Measurements from ENCODE around the gene ASTN2.

The ASTN2 gene

DNA sequence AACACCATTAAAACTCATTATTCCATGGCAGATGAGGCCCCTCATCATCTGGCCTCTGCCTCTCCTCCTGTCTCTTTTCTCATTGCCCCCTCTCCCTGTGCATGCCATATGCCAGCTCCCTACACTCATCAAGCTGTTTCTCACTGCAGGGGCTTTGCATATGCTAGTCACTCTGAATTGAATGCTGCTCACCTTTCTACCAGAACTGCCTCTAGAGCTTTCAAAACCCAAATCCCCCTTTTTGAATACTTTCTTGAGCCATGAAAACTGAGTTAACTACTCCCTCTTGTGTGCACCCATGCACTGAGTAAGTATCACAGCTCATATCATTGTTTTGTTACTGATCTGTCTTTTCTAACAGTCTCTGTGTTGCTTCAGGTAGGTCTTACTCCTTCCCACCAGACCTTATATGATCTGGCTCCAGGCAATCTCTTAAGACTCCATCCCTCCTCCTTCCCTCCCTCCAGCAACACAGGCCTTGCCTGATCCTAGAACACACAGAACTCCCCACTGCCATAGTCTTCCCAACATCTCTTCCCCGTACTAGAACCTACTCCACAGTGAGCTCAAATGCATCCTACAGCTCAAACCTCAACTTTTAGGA is 60.5 kb downstream of the ASTN2 start:
- H3K4me3 ChIP-seq (ENCODE audit: low read depth, low read length): no peak overlapping the region
- TF ChIP-seq, protein P1, sequence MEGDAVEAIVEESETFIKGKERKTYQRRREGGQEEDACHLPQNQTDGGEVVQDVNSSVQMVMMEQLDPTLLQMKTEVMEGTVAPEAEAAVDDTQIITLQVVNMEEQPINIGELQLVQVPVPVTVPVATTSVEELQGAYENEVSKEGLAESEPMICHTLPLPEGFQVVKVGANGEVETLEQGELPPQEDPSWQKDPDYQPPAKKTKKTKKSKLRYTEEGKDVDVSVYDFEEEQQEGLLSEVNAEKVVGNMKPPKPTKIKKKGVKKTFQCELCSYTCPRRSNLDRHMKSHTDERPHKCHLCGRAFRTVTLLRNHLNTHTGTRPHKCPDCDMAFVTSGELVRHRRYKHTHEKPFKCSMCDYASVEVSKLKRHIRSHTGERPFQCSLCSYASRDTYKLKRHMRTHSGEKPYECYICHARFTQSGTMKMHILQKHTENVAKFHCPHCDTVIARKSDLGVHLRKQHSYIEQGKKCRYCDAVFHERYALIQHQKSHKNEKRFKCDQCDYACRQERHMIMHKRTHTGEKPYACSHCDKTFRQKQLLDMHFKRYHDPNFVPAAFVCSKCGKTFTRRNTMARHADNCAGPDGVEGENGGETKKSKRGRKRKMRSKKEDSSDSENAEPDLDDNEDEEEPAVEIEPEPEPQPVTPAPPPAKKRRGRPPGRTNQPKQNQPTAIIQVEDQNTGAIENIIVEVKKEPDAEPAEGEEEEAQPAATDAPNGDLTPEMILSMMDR (IDR thresholded peaks at IDR 0.05; ENCODE audit: low read depth, low read length): no peak

- TF ChIP-seq, protein P1 (IDR thresholded peaks at IDR 0.05; ENCODE audit: low read depth, low read length): no peak
- no peak overlapping the region for H3K4me3 ChIP-seq (ENCODE audit: low read depth, low read length)
These were observed 69.8 kb downstream of the ASTN2 start for GRCh38 chr9:117344892-117345660.

GRCh38 chr9:117343427-117343826 is 71.4 kb downstream of the ASTN2 start:
- TF ChIP-seq, protein P1 (IDR thresholded peaks at IDR 0.05; ENCODE audit: low read depth, low read length): no peak
- H3K4me3 ChIP-seq (ENCODE audit: low read depth, low read length): no peak overlapping the region

GRCh38 chr9:117341151-117341550 is 73.7 kb downstream of the ASTN2 start:
- TF ChIP-seq, protein P1 (IDR thresholded peaks at IDR 0.05; ENCODE audit: low read depth, low read length): no peak
- H3K4me3 ChIP-seq (ENCODE audit: low read depth, low read length): no peak overlapping the region

DNA sequence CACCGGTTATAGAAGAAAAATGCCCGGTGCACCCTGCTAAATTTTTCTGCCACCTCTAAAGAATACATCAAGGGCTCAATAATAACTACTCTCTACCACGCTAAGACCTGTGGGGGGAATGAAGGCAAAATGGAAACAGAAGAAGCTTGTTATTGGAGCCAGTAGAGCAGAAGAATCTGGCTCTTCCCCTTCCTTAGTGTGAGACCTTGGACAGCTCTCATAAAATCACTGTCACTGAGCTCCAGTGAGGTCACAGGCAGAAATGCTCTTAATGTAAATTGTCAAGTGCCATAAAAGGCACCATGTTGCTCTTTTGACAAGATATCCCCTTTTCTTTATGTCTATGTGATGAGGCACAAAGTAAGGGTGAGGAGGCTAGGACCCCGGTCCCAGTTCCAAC is 74.4 kb downstream of the ASTN2 start:
- no peak overlapping the region for H3K4me3 ChIP-seq (ENCODE audit: low read depth, low read length)
- TF ChIP-seq, protein P1 (IDR thresholded peaks at IDR 0.05; ENCODE audit: low read depth, low read length): no peak

DNA sequence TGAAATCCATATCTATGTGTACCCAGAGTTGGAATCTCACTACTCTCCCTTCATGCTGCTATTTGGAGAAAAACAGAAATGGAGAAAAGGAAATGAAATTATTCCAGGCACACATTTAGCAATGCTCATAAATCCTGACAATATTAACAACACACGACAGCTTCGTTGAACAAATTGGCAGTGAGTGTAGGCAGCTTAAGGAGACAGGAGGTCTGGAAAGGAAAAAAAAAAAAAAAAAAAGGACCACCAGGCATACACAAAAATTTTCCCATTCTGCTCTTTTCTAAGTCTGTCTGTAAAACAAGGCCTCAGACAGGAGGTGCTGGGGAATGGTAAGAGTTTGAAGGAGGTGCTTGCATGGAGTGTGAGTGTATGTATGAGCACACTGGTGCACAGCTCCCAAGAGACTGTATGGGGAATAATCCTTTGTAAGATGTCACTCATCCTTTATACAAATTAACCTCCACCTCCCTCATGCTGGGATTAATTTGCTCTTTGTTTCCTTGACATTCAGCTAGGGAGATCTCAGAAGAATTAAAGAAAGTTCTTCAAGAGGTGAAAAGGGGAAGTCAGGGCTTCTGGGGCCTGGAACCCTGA is 78.9 kb downstream of the ASTN2 start:
- H3K4me3 ChIP-seq (ENCODE audit: low read depth, low read length): no peak overlapping the region
- TF ChIP-seq, protein P1 (IDR thresholded peaks at IDR 0.05; ENCODE audit: low read depth, low read length): no peak

GRCh38 chr9:117334101-117334500 is 80.8 kb downstream of the ASTN2 start:
- H3K4me3 ChIP-seq (ENCODE audit: low read depth, low read length): no peak overlapping the region
- TF ChIP-seq, protein P1 (IDR thresholded peaks at IDR 0.05; ENCODE audit: low read depth, low read length): no peak
